ENCODE measurements around the gene TMEM44. TPM values are rescaled to one million over a fixed set of nuclear protein-coding genes. Genes with fewer than 3 reads are reported as not detected.

TMEM44 gene
- total and polyA plus RNA-seq, 9 of the 15 experiments (the other 6 are each of a cell fraction or from before 2014, with no cell fraction given) = 0.53 to 18.1 (median 11.3) TPM

GRCh38 chr3:194572143-194572789 lies 61.0 kb downstream of the TMEM44 start (continued):
- TF ChIP-seq USF2 (CRISPR knock-in tag; IDR thresholded peaks at IDR 0.05) = peak; percentile 61
- peak; percentile 98 for TF ChIP-seq CXXC5 (CRISPR knock-in tag; IDR thresholded peaks at IDR 0.05)
- peak; percentile 75; the same call in 1 of the 2 replicates for TF ChIP-seq NKRF (IDR thresholded peaks at IDR 0.05; ENCODE audit: borderline replicate concordance)
- TF ChIP-seq JUND (IDR thresholded peaks at IDR 0.05; ENCODE audit: borderline replicate concordance, low read depth, low read length) = peak; percentile 95
- TF ChIP-seq JUND (tag; IDR thresholded peaks at IDR 0.05; ENCODE audit: borderline replicate concordance, low read depth, low read length) = peak; percentile 96
- no peak; the same call in 1 of the 2 replicates for TF ChIP-seq RB1 (IDR thresholded peaks at IDR 0.05; ENCODE audit: low read depth)
- TF ChIP-seq NEUROD1 (IDR thresholded peaks at IDR 0.05; ENCODE audit: borderline replicate concordance, low read depth, low read length, partially characterized antibody) = peak; percentile 68
- TF ChIP-seq HMBOX1 (IDR thresholded peaks at IDR 0.05) = no peak
- TF ChIP-seq RAD51 (IDR thresholded peaks at IDR 0.05; ENCODE audit: borderline replicate concordance, low read depth) = peak; percentile 75
- TF ChIP-seq DMBX1 (CRISPR knock-in tag; IDR thresholded peaks at IDR 0.05; ENCODE audit: borderline replicate concordance) = peak; percentile 84
- no peak for TF ChIP-seq STAG1 (CRISPR knock-in tag; IDR thresholded peaks at IDR 0.05; ENCODE audit: borderline replicate concordance)
- no peak for TF ChIP-seq ETV5 (CRISPR knock-in tag; IDR thresholded peaks at IDR 0.05; ENCODE audit: low read depth)
- no peak for TF ChIP-seq PRDM10 (IDR thresholded peaks at IDR 0.05; ENCODE audit: partially characterized antibody)
- peak; percentile 94 for TF ChIP-seq EGR1 (conservative IDR thresholded peaks at IDR 0.05)
- TF ChIP-seq ARID3B (CRISPR knock-in tag; IDR thresholded peaks at IDR 0.05; ENCODE audit: borderline replicate concordance) = no peak
- peak; percentile 98 for TF ChIP-seq ATF7 (IDR thresholded peaks at IDR 0.05)
- TF ChIP-seq SMARCE1 (IDR thresholded peaks at IDR 0.05) = peak; percentile 94
- TF ChIP-seq ARID2 (IDR thresholded peaks at IDR 0.05) = no peak
- peak; percentile 48 for TF ChIP-seq ZNF583 (CRISPR knock-in tag; IDR thresholded peaks at IDR 0.05)
